Endothelial cell of umbilical vein (primary cell): ENCODE data around the gene IL17REL. TPM values are rescaled to one million over a fixed set of nuclear protein-coding genes. Genes with fewer than 3 reads are reported as not detected.

Experiments used
- BruUV-seq: library from RNA; stranded (reverse); fragments of 400-500 nt; replicated peaks from 2 replicates; lab custom pipeline; 2021; lab: Mats Ljungman, UMichigan
- CTCF ChIA-PET: fragments of 300-600, 350-600 bp; sonication (Branson Sonifier 250); formaldehyde crosslinking; loops from one replicate; lab custom pipeline; 2021; ENCODE audit warnings: antibody characterized with exemption, inconsistent platforms; lab: Charles Lee
- POLR2A ChIA-PET: fragments of 300-600, 350-600 bp; sonication (Branson Sonifier 250); formaldehyde crosslinking; loops from one replicate; lab custom pipeline; 2021; ENCODE audit warnings: antibody characterized with exemption, inconsistent platforms; lab: Charles Lee
- DNase-seq: peaks from one replicate; pipeline ENCODE4 v3.0.0-alpha.2; 2011; ENCODE audit warnings: low read depth, low spot score
- FAIRE-seq: peaks from 2 replicates; lab custom pipeline; 2011; peaks lifted over from hg19 to GRCh38; lab: Jason Lieb, UNC
- H2AFZ ChIP-seq: 2 replicates; pipeline ENCODE4 v1.6.0; 2012; ENCODE audit warnings: low read depth, low read length, control low read depth, inconsistent platforms
- H3K27ac ChIP-seq: 2 replicates; pipeline ENCODE4 v1.5.1; 2011; ENCODE audit warnings: low read depth, mild to moderate bottlenecking, control low read depth, low read length, moderate library complexity; ENCODE audit not compliant: insufficient read depth
- H3K27me3 ChIP-seq, 2 experiments: 2 replicates each; pipeline versions ENCODE4 v1.6.0 to v1.6.1; 2011; ENCODE audit warnings: low read length in 2 of 2, mixed read lengths in 1 of 2; ENCODE audit not compliant: control insufficient read depth in 2 of 2, insufficient read depth in 2 of 2
- H3K36me3 ChIP-seq, 2 experiments: 2 replicates in 1 of 2; 3 replicates in 1 of 2; pipeline ENCODE4 v1.5.1; 2011; ENCODE audit warnings: low read length in 2 of 2, mild to moderate bottlenecking in 1 of 2, moderate library complexity in 1 of 2; ENCODE audit not compliant: control insufficient read depth in 2 of 2, insufficient read depth in 2 of 2; ENCODE audit errors: extremely low read depth in 1 of 2
- H3K4me1 ChIP-seq: 3 replicates; pipeline ENCODE4 v1.5.1; 2011; ENCODE audit warnings: mild to moderate bottlenecking, low read length; ENCODE audit not compliant: control insufficient read depth, insufficient read depth; ENCODE audit errors: extremely low read depth
- H3K4me2 ChIP-seq: 2 replicates; pipeline ENCODE4 v1.6.1; 2011; ENCODE audit warnings: low read length, control low read depth, mixed read lengths; ENCODE audit not compliant: insufficient read depth
- H3K4me3 ChIP-seq, 3 experiments: fragments of 200-600 bp in 1 of 3; sonication (generic), shearing (Covaris generic) in 1 of 3; replicated peaks in 1 of 3; 2 replicates each; pipeline ENCODE4 v1.5.1; 2011 to 2016; ENCODE audit warnings: control low read depth in 3 of 3, low read length in 3 of 3, mild to moderate bottlenecking in 2 of 3, inconsistent platforms in 1 of 3, low read depth in 1 of 3, moderate library complexity in 1 of 3; ENCODE audit not compliant: insufficient read depth in 1 of 3
- H3K79me2 ChIP-seq: 2 replicates; pipeline ENCODE4 v1.6.0; 2012; ENCODE audit warnings: low read length, inconsistent platforms; ENCODE audit not compliant: control insufficient read depth, insufficient read depth
- H3K9ac ChIP-seq: replicated peaks from 2 replicates; pipeline ENCODE3; 2011; ENCODE audit warnings: low read length, control low read depth; ENCODE audit not compliant: insufficient read depth; ENCODE audit errors: extremely low read depth
- H3K9me1 ChIP-seq: replicated peaks from 3 replicates; pipeline ENCODE4 v1.6.0; 2011; ENCODE audit warnings: mild to moderate bottlenecking, low read length; ENCODE audit not compliant: control insufficient read depth, insufficient read depth; ENCODE audit errors: extremely low read depth
- H3K9me3 ChIP-seq: replicated peaks from 2 replicates; pipeline ENCODE4 v1.5.1; 2012; ENCODE audit warnings: low read length, inconsistent platforms; ENCODE audit not compliant: control insufficient read depth, insufficient read depth
- H4K20me1 ChIP-seq: replicated peaks from 2 replicates; pipeline ENCODE3; 2011; ENCODE audit warnings: mild to moderate bottlenecking, low read length; ENCODE audit not compliant: control insufficient read depth, insufficient read depth; ENCODE audit errors: extremely low read depth
- EZH2 ChIP-seq: IDR thresholded peaks from 2 replicates; pipeline ENCODE4 v1.6.1; 2012; ENCODE audit warnings: borderline replicate concordance, low read depth, mild to moderate bottlenecking, moderate library complexity, low read length, inconsistent platforms; ENCODE audit not compliant: severe bottlenecking
- FOS ChIP-seq: IDR thresholded peaks from 2 replicates; pipeline ENCODE4 v1.6.1; 2011; ENCODE audit warnings: mild to moderate bottlenecking, low read length, moderate library complexity, borderline replicate concordance; ENCODE audit not compliant: insufficient read depth
- GATA2 ChIP-seq: IDR thresholded peaks from 2 replicates; pipeline ENCODE4 v1.7.0; 2011; ENCODE audit warnings: low read depth, mild to moderate bottlenecking, moderate library complexity, mixed read lengths, low read length; ENCODE audit not compliant: insufficient read length, insufficient read depth
- JUN ChIP-seq: IDR thresholded peaks from 2 replicates; pipeline ENCODE4 v1.6.1; 2011; ENCODE audit warnings: borderline replicate concordance, low read depth; ENCODE audit not compliant: insufficient read length, insufficient read depth
- MYC ChIP-seq: IDR thresholded peaks from one replicate; pipeline ENCODE4 v1.6.1; 2011; ENCODE audit warnings: mild to moderate bottlenecking, low read depth, low read length
- POLR2A ChIP-seq: IDR thresholded peaks from 2 replicates; pipeline ENCODE4 v1.6.1; 2012; ENCODE audit warnings: low read depth, mild to moderate bottlenecking, control low read depth, low read length
- POLR2AphosphoS5 ChIP-seq: IDR thresholded peaks from 2 replicates; pipeline ENCODE4 v1.6.1; 2012; ENCODE audit warnings: low read depth, mild to moderate bottlenecking, control low read depth, low read length, moderate library complexity; ENCODE audit not compliant: insufficient read depth
- dilution Hi-C: fragments of 300-500 bp; cut with MboI; formaldehyde crosslinking; loops from one replicate; pipeline ENCODE4 v1.15.0; 2019; ENCODE audit warnings: low sequenced_read_pairs; ENCODE audit not compliant: extremely low pct_ligation_motif_present
- intact Hi-C: fragments of 100-400 bp; cut with micrococcal nuclease; formaldehyde crosslinking; loops from one replicate; pipeline ENCODE4 v1.10.0; 2022
- polyA plus RNA-seq, 4 experiments: library from polyadenylated mRNA; depleted of rRNA in 3 of 4; stranded (reverse) in 3 of 4; unstranded in 1 of 4; fragments of >200 nt; gene quantifications; 2 replicates each; pipeline versions ENCODE4 v1.2.1 to v1.2.3, GENCODE V29; 2011 to 2012; ENCODE audit warnings: missing spikeins in 1 of 4
- total RNA-seq: library from RNA; stranded (reverse); gene quantifications from 2 replicates; pipeline ENCODE4 v1.2.3, GENCODE V29; 2021
- TF ChIP-seq, protein P1 (sequence below): IDR thresholded peaks from 2 replicates; pipeline ENCODE4 v1.6.1; 2011; ENCODE audit not compliant: insufficient read depth, insufficient read length
- TF ChIP-seq, protein P2 (sequence below), 2 donors: IDR thresholded peaks; 1 replicate in 1 of 2; 2 replicates in 1 of 2; pipeline ENCODE4 v1.5.1; 2011; ENCODE audit warnings: low read length in 2 of 2, mild to moderate bottlenecking in 2 of 2, moderate library complexity in 2 of 2, control low read depth in 1 of 2, inconsistent platforms in 1 of 2, low read depth in 1 of 2; ENCODE audit not compliant: insufficient read depth in 1 of 2; ENCODE audit errors: extremely low read depth in 1 of 2

Gene IL17REL
- total and polyA plus RNA-seq, 2 donors (not counting 3 experiments of a cell fraction or from before 2014, with no cell fraction given): 0.06 to 0.15 TPM

DNA sequence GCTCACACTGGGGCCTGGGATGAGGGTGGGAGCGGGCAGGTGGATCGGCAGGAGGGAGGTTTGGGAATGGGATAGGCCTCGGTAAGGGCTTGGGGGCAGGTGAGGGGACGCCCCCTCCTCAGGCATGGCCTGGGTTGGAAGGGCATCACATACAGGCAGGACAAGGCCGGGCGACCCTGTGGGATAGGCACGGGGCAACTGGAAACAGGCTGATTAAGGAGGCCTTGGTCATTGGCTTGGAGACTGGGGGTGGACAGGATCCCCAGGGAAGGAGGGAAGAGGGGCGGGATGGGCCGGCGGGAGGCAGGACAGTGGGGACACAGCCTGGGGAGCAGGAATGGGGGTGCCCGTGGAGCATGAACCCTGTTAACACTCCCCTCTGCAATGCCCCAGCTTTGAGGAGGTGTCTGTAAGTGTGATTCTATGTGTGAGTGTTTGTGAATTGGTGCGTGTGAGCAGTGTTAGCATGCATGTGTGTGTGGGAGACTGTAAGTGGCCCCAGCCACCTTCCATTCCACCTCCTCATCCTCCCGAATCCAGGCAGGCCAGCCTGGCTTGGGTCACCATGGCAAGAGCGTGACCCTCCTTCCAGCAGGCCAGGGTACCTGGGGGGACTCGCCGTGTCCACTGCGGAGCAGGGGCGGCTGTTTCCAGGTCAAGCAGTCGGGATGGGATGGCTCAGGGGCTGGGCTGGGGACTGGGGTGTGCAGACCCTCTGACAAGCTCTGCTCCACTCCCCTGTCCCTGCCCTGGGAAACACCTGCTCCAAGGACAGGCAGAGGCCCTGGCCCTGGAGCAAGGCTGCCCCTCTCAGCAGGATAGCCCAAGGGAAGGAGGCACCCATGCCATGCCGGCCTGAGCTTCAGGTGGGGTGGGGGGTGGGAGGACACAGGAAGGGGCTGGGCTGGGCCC lies 55.4 kb downstream of the IL17REL start:
- Histone ChIP-seq H3K4me2 (no peak overlapping the region), H3K79me2 (peaks cover 14% of the 10 kb centered on the region), H3K27ac (no peak overlapping the region), H4K20me1 (no peaks in the 10 kb centered on the region), H3K9me3 (no peaks in the 10 kb centered on the region), H3K4me1 (peaks cover 18% of the 10 kb centered on the region), H3K9me1 (no peaks in the 10 kb centered on the region), H2AFZ (no peak overlapping the region), H3K36me3 (peaks cover 0 to 4% of the 10 kb centered on the region in 2 experiments), H3K27me3 (no peaks in the 10 kb centered on the region), H3K9ac (no peak overlapping the region), H3K4me3 (no peak overlapping the region)
- BruUV-seq: no TSS peak
- FAIRE-seq (no peak), DNase-seq (no peak)
- intact Hi-C loops (no loop called here), dilution Hi-C loops (no loop called here)
- ChIA-PET POLR2A (no interaction called here), CTCF (no interaction called here)
- TF ChIP-seq MYC: no peak
- no peak for TF ChIP-seq FOS
- no peak for TF ChIP-seq GATA2
- TF ChIP-seq EZH2: no peak
- TF ChIP-seq, protein P1, sequence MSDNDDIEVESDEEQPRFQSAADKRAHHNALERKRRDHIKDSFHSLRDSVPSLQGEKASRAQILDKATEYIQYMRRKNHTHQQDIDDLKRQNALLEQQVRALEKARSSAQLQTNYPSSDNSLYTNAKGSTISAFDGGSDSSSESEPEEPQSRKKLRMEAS: no peak
- TF ChIP-seq, protein P2, sequence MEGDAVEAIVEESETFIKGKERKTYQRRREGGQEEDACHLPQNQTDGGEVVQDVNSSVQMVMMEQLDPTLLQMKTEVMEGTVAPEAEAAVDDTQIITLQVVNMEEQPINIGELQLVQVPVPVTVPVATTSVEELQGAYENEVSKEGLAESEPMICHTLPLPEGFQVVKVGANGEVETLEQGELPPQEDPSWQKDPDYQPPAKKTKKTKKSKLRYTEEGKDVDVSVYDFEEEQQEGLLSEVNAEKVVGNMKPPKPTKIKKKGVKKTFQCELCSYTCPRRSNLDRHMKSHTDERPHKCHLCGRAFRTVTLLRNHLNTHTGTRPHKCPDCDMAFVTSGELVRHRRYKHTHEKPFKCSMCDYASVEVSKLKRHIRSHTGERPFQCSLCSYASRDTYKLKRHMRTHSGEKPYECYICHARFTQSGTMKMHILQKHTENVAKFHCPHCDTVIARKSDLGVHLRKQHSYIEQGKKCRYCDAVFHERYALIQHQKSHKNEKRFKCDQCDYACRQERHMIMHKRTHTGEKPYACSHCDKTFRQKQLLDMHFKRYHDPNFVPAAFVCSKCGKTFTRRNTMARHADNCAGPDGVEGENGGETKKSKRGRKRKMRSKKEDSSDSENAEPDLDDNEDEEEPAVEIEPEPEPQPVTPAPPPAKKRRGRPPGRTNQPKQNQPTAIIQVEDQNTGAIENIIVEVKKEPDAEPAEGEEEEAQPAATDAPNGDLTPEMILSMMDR (IDR thresholded peaks at IDR 0.05; ENCODE audit: extremely low read depth in 1 of 2, insufficient read depth in 1 of 2, low read depth in 1 of 2, low read length in 2 of 2): no peak
- TF ChIP-seq POLR2AphosphoS5: no peak
- TF ChIP-seq POLR2A: no peak
- no peak for TF ChIP-seq JUN
